VCaP (cell line): ENCODE measurements around the gene DLG2.
"Not testable (repeated sequence)": the region's sequence is repeated elsewhere in the genome, so short reads cannot be mapped to it uniquely, and the experiment has no call there.

Experiments
- H3K27ac ChIP-seq: fragments of 450-650 bp; 2 replicates; pipeline ENCODE4 v1.5.1; 2017
- CTCF ChIP-seq: fragments of 450-650 bp; conservative IDR thresholded peaks from 2 replicates; pipeline ENCODE4 v1.5.1; 2017; ENCODE audit warnings: mild to moderate bottlenecking, moderate library complexity

DLG2 gene

GRCh38 chr11:85394283-85394682 lies 232.9 kb downstream of the DLG2 start:
- no peak overlapping the region for H3K27ac ChIP-seq
- TF ChIP-seq CTCF: no peak

- TF ChIP-seq CTCF: no peak
- H3K27ac ChIP-seq: no peak overlapping the region
Measured at GRCh38 chr11:85391141-85391540, 236.0 kb downstream of the DLG2 start.

- TF ChIP-seq CTCF: no peak
- H3K27ac ChIP-seq: no peak overlapping the region
Measured at GRCh38 chr11:85385547-85385946, 241.6 kb downstream of the DLG2 start.

GRCh38 chr11:85385111-85385510 lies 242.0 kb downstream of the DLG2 start:
- no peak overlapping the region for H3K27ac ChIP-seq
- TF ChIP-seq CTCF: no peak

GRCh38 chr11:85379066-85379465 lies 248.1 kb downstream of the DLG2 start:
- no peak for TF ChIP-seq CTCF
- no peak overlapping the region for H3K27ac ChIP-seq

- H3K27ac ChIP-seq: no peak overlapping the region
- TF ChIP-seq CTCF: no peak
Measured at GRCh38 chr11:85377901-85378300, 249.2 kb downstream of the DLG2 start.

- H3K27ac ChIP-seq: no peak overlapping the region
- no peak for TF ChIP-seq CTCF
Measured at GRCh38 chr11:85359859-85360258, 267.3 kb downstream of the DLG2 start.

GRCh38 chr11:85355921-85356320 lies 271.2 kb downstream of the DLG2 start:
- TF ChIP-seq CTCF: no peak
- H3K27ac ChIP-seq: no peak overlapping the region

- not testable (repeated sequence) for H3K27ac ChIP-seq
Measured at GRCh38 chr11:85349539-85349938, 277.6 kb downstream of the DLG2 start.
